HepG2 (cell line): ENCODE data around the gene VASN. TPM values are rescaled to one million over a fixed set of nuclear protein-coding genes. Genes with fewer than 3 reads are reported as not detected.

ENCODE experiments used
- ATF6 ChIP-seq: sonication (generic); formaldehyde crosslinking; conservative IDR thresholded peaks from 2 replicates; pipeline ENCODE4 v1.4.0; 2020; ENCODE audit warnings: missing genetic modification reagents
- DMAP1 ChIP-seq: IDR thresholded peaks from 2 replicates; pipeline ENCODE4 v1.6.1; 2016
- KLF15 ChIP-seq: sonication (generic); formaldehyde crosslinking; IDR thresholded peaks from 2 replicates; pipeline ENCODE4 v1.8.1; 2023; ENCODE audit warnings: borderline replicate concordance, mild to moderate bottlenecking, inconsistent platforms, missing genetic modification reagents, mixed read lengths
- NCOA1 ChIP-seq: sonication (generic); formaldehyde crosslinking; IDR thresholded peaks from 2 replicates; pipeline ENCODE4 v1.9.0; 2021; ENCODE audit warnings: missing genetic modification reagents
- POGK ChIP-seq: sonication (generic); formaldehyde crosslinking; conservative IDR thresholded peaks from 2 replicates; pipeline ENCODE4 v1.8.0; 2022; ENCODE audit warnings: mild to moderate bottlenecking, moderate library complexity, missing genetic modification reagents
- PRDM10 ChIP-seq: sonication (generic); formaldehyde crosslinking; IDR thresholded peaks from 2 replicates; pipeline ENCODE4 v1.4.0; 2020; ENCODE audit warnings: low read depth, missing genetic modification reagents
- REL ChIP-seq: sonication (generic); formaldehyde crosslinking; conservative IDR thresholded peaks from 2 replicates; pipeline ENCODE4 v1.8.0; 2022; ENCODE audit warnings: mild to moderate bottlenecking, missing genetic modification reagents, moderate library complexity
- ZNF30 ChIP-seq: sonication (generic); formaldehyde crosslinking; IDR thresholded peaks from 2 replicates; pipeline ENCODE4 v1.5.0; 2020; ENCODE audit warnings: mild to moderate bottlenecking, missing genetic modification reagents
- ZNF737 ChIP-seq: sonication (generic); formaldehyde crosslinking; IDR thresholded peaks from 2 replicates; pipeline ENCODE4 v1.5.0; 2020; ENCODE audit warnings: missing genetic modification reagents, mild to moderate bottlenecking, borderline replicate concordance
- polyA plus RNA-seq, 8 experiments: library from polyadenylated mRNA; depleted of rRNA in 3 of 8; stranded (reverse) in 7 of 8; unstranded in 1 of 8; fragments of >200 nt; fragmentation: Illumina TruSeq in 4 of 8; extraction: Trizol in 4 of 8; gene quantifications; 2 replicates each; pipeline versions ENCODE4 v1.2.1 to v1.2.3, GENCODE V29; 2011 to 2016; ENCODE audit warnings: low read depth in 4 of 8, missing spikeins in 1 of 8, mixed read lengths in 1 of 8; ENCODE audit not compliant: insufficient read depth in 1 of 8
- total RNA-seq, 5 experiments: library from RNA; depleted of rRNA; stranded (reverse); fragments of >200 nt; fragmentation: Illumina TruSeq; extraction: Trizol; gene quantifications; 2 replicates each; pipeline ENCODE4 v1.2.3, GENCODE V29; 2016; ENCODE audit warnings: low read depth in 1 of 5
- TF ChIP-seq, protein P1 (sequence below): sonication (generic); formaldehyde crosslinking; IDR thresholded peaks from 2 replicates; pipeline ENCODE4 v1.8.0; 2022; ENCODE audit warnings: mild to moderate bottlenecking, missing genetic modification reagents, moderate library complexity
- TF ChIP-seq, protein P2 (sequence below): sonication (generic); formaldehyde crosslinking; IDR thresholded peaks from 2 replicates; pipeline ENCODE4 v1.4.0; 2020; ENCODE audit warnings: mild to moderate bottlenecking, missing genetic modification reagents

VASN gene
- total and polyA plus RNA-seq, 2 of the 13 experiments (the other 11 are each of a cell fraction or from before 2014, with no cell fraction given), result 8.4 to 18.2 TPM

DNA sequence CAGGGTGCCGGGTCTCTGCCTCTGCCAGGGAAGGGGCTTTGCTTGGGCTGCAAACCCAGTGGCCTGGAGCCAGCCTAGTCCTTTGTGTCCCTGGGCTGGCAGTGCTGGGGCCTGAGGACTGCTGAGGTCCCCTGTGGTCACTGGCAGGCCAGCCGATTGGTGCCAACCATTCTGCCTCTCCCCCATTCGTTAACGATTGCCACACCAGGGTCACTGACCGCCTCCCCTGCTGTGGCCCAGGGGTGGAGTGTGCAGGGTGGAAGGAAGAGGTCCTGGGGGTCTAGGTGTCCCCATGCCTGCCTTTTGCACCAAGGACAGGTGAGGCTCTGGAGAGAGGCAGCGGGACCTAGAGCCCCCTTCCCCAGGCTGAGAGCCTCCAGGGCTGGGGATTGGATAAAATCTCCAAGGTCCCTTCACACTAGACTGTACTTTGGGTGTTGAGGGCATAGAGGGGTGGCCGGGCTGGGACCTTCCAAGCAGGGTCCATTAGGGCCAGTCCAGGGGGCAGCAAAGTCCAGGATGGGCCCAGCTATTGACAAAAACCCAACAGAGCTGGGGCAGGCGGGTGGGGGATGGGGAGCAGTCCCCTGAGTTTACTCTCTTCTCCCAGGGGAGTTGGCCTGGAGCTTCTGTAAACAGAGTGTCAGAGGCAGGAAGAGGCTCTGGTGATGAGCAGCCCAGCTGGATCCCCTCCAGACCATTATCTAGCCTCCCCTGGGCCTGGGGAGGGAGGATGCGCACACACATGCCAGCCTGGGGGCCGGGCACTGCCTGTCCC, 1.1 kb downstream of the VASN start (continued):
- TF ChIP-seq, protein P1, sequence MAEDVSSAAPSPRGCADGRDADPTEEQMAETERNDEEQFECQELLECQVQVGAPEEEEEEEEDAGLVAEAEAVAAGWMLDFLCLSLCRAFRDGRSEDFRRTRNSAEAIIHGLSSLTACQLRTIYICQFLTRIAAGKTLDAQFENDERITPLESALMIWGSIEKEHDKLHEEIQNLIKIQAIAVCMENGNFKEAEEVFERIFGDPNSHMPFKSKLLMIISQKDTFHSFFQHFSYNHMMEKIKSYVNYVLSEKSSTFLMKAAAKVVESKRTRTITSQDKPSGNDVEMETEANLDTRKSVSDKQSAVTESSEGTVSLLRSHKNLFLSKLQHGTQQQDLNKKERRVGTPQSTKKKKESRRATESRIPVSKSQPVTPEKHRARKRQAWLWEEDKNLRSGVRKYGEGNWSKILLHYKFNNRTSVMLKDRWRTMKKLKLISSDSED (CRISPR knock-in tag), result no peak
- no peak; the same call in 1 of the 2 replicates for TF ChIP-seq POGK (CRISPR knock-in tag)
- peak; percentile 89 for TF ChIP-seq PRDM10 (CRISPR knock-in tag)
- TF ChIP-seq KLF15, result no peak
- no peak for TF ChIP-seq NCOA1
- TF ChIP-seq ATF6 (CRISPR knock-in tag), result no peak
- no peak for TF ChIP-seq ZNF737 (CRISPR knock-in tag)
- TF ChIP-seq, protein P2, sequence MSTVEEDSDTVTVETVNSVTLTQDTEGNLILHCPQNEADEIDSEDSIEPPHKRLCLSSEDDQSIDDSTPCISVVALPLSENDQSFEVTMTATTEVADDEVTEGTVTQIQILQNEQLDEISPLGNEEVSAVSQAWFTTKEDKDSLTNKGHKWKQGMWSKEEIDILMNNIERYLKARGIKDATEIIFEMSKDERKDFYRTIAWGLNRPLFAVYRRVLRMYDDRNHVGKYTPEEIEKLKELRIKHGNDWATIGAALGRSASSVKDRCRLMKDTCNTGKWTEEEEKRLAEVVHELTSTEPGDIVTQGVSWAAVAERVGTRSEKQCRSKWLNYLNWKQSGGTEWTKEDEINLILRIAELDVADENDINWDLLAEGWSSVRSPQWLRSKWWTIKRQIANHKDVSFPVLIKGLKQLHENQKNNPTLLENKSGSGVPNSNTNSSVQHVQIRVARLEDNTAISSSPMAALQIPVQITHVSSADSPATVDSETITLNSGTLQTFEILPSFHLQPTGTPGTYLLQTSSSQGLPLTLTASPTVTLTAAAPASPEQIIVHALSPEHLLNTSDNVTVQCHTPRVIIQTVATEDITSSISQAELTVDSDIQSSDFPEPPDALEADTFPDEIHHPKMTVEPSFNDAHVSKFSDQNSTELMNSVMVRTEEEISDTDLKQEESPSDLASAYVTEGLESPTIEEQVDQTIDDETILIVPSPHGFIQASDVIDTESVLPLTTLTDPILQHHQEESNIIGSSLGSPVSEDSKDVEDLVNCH (CRISPR knock-in tag), result no peak
- TF ChIP-seq ZNF30 (CRISPR knock-in tag), result no peak
- no peak for TF ChIP-seq DMAP1 (CRISPR knock-in tag)
- TF ChIP-seq REL (CRISPR knock-in tag), result no peak
